Spleen (tissue), 7 donors: ENCODE measurements around the gene PARD3.

Experiments used
- POLR2AphosphoS5 ChIP-seq, 3 donors: sonication (generic); formaldehyde crosslinking; IDR thresholded peaks; one replicate each; pipeline ENCODE4 v1.5.1; 2017; ENCODE audit warnings: antibody characterized with exemption in 3 of 3
- TF ChIP-seq, protein P1 (sequence below), 11 experiments: fragments of 200-600 bp in 7 of 11; fragments of 450-650 bp in 4 of 11; sonication (generic) in 4 of 11; IDR thresholded peaks in 8 of 11; conservative IDR thresholded peaks in 3 of 11; 1 replicate in 7 of 11; 2 replicates in 4 of 11; pipeline versions ENCODE4 v1.4.0 to v1.8.0; 2016 to 2021; ENCODE audit warnings: antibody characterized with exemption in 11 of 11, inconsistent platforms in 4 of 11, mild to moderate bottlenecking in 1 of 11
- donor health status: DM: no; HTN: no; CAD: no; lungs with moderate emphysema.
- donor health status: DM: no; HTN: no; CAD: no.
- donor health status: DM: no; HTN: no; CAD: no.

DNA sequence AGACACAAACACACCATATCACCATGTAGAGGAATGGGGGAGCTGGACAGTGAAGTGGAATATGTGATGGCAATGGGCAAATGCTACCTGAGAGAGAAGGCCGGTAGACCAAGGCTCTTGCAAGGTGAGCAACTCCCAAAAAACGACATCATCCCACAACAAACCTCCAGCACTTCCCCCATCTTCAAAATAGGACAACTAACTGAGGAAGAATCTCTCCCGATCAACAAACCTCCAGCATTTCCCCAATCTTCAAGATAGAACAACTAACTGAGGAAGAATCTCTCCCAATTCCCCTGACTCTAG is 387.2 kb downstream of the PARD3 start:
- TF ChIP-seq, protein P1, sequence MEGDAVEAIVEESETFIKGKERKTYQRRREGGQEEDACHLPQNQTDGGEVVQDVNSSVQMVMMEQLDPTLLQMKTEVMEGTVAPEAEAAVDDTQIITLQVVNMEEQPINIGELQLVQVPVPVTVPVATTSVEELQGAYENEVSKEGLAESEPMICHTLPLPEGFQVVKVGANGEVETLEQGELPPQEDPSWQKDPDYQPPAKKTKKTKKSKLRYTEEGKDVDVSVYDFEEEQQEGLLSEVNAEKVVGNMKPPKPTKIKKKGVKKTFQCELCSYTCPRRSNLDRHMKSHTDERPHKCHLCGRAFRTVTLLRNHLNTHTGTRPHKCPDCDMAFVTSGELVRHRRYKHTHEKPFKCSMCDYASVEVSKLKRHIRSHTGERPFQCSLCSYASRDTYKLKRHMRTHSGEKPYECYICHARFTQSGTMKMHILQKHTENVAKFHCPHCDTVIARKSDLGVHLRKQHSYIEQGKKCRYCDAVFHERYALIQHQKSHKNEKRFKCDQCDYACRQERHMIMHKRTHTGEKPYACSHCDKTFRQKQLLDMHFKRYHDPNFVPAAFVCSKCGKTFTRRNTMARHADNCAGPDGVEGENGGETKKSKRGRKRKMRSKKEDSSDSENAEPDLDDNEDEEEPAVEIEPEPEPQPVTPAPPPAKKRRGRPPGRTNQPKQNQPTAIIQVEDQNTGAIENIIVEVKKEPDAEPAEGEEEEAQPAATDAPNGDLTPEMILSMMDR (IDR thresholded peaks at IDR 0.05 in 8 of 11, conservative IDR thresholded peaks at IDR 0.05 in 3 of 11) = no peak
- no peak for TF ChIP-seq POLR2AphosphoS5 (IDR thresholded peaks at IDR 0.05)
